HG02798 (cell line): Measurements from ENCODE around the gene BIVM.

ENCODE experiments used
- ATAC-seq: cut with Tn5 transposase; IDR thresholded peaks from one replicate; pipeline ENCODE4 v1.9.1; 2021; ENCODE audit warnings: mild to moderate bottlenecking; ENCODE audit not compliant: unreplicated experiment, poor library complexity

Gene BIVM

DNA sequence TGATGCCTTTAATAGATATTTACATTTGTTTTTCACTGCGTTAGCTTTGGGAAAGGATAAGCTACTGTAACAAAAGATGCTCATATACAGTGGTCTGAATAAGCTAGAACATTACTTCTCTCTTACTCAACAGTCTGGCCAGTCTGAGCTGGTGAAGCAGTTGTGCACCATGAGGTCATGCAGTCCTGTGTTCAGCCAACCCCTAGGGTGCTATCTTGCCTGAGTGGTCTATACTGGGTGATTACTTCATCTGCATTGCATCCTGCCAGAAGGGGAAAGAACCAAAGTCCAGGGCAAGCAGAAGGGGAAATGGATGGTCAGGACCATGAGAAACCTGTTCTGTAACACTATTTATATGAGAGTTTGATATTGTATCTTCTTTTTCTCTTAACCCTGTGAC, 78.4 kb downstream of the BIVM start:
- ATAC-seq = no peak

DNA sequence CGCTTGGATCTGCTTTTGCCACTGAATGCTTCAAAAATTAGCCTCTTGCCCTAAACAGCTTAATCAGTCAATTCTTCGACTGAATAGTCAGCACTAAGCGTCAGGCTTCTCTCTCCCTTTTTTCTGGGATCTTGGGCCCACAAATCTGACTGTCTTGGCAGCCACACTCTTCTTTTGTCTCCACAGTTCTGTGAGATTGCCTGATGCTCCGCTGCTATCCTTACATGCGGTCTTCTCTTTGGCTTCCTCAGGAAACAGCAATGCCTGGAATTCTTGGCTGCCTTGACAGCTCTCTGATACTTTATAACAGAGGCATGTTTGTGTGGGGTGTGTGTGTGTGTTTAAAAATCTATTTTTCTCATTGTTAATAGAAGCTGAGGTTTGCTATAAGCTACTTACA, 79.6 kb downstream of the BIVM start:
- no peak for ATAC-seq

DNA sequence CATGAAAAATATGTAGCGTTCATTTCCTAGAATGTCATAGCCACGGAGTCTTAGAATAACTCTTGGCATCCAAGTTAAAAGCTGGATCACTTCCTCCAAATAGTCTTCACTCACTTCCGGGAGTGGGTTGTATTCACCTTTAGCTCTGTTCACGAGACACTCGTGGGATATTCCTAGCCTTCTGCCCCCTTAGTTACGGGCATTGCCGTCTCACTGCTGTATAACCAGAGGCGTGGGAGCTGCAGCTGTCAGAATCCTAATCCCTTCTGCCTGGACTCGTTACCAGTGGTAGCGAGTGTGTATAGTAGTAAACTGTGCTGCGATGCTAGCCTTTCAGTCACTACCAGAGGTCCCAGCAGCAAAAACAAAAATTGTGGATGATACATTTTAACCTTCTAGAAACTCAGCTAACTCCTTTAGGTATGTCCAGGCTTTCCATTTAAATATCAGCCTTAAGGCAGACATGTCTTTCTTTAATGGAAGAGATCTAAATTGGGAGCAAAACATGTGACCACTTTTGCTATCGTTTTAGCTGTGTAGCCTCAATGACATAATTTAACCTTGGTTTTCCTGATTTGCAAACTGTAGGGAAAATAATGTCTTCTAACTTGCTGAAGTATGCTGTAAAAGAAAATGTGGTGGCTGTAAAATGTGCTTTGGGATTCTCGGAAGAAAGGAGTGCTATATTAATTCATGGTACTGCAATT, 81.0 kb downstream of the BIVM start:
- no peak for ATAC-seq

DNA sequence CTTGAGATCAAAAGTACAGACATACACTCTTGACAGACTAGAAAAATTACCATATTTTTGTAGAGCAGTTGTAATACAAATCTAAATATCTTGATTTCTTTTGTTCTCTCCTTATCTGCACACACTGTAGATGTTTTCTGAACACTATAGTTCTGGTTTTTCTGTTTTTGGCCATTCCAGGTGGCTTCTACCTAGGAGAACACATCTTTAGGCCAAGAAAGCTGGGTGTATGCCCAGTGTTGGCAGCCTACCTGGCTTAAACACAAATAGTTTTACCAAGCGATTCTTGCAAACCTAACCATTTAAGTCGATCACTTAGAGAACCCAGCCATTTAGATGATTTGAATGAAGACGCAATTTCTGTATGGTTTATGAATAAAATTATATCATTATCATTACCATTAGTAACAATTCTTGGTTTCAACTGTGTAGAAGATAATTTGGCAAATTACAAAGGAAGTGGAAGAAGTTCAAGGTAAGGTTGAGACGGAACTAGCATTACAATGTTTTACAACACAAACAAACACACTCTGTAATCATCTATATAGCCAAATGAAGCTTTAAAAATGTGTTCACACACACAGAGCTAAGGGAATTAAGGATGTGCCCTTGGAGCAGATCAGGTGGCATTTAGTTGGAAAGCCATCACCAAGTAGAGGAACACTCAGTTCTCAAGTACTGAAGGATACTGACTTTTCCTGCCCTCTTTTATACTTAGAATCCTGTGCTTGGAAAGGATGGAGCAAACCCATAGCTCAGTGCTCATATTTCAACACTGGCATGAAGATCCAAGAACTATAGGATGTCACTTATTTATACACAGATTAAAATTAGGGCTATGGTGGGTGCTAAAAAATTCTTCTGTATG, 83.1 kb downstream of the BIVM start:
- ATAC-seq = no peak
